Measurements from ENCODE around the gene UBE2H.
A peak's percentile ranks its signal among the peaks of the same experiment; 100 is the strongest.

Gene UBE2H

GRCh38 chr7:129952653-129953560 is at the start of gene UBE2H (continued):
- TF ChIP-seq ZNF138 (tag by site-specific recombination; IDR thresholded peaks at IDR 0.05; ENCODE audit: borderline replicate concordance): no peak
- TF ChIP-seq GLI2 (tag by site-specific recombination; IDR thresholded peaks at IDR 0.05; ENCODE audit: borderline replicate concordance, low read depth): no peak
- TF ChIP-seq KLF9 (tag by site-specific recombination; IDR thresholded peaks at IDR 0.05; ENCODE audit: low read depth): peak; percentile 92
- peak; percentile 71 for TF ChIP-seq ZNF600 (tag by site-specific recombination; IDR thresholded peaks at IDR 0.05)
- TF ChIP-seq ZNF529 (tag by site-specific recombination; IDR thresholded peaks at IDR 0.05; ENCODE audit: insufficient replicate concordance): no peak
- TF ChIP-seq CTCF (tag by site-specific recombination; IDR thresholded peaks at IDR 0.05): no peak
- peak; percentile 100 for TF ChIP-seq ZNF629 (tag by site-specific recombination; IDR thresholded peaks at IDR 0.05)
- TF ChIP-seq KLF10 (tag by site-specific recombination; IDR thresholded peaks at IDR 0.05): peak; percentile 90
- TF ChIP-seq ZNF664 (tag by site-specific recombination; IDR thresholded peaks at IDR 0.05): no peak
- TF ChIP-seq ZNF350 (tag by site-specific recombination; IDR thresholded peaks at IDR 0.05): no peak
- no peak for TF ChIP-seq ZNF341 (tag by site-specific recombination; IDR thresholded peaks at IDR 0.05; ENCODE audit: low read depth)
- no peak for TF ChIP-seq ZNF26 (tag by site-specific recombination; IDR thresholded peaks at IDR 0.05)
- TF ChIP-seq REST (tag by site-specific recombination; IDR thresholded peaks at IDR 0.05): no peak
- TF ChIP-seq ZNF837 (tag by site-specific recombination; IDR thresholded peaks at IDR 0.05): no peak
- peak; percentile 12; the same call in 1 of the 2 replicates for TF ChIP-seq FEZF1 (tag by site-specific recombination; IDR thresholded peaks at IDR 0.05)
- peak; percentile 81 for TF ChIP-seq ZNF335 (tag by site-specific recombination; conservative IDR thresholded peaks at IDR 0.05)
- TF ChIP-seq ZBTB21 (tag by site-specific recombination; IDR thresholded peaks at IDR 0.05): peak; percentile 100
- peak; percentile 48 for TF ChIP-seq ZBTB26 (tag by site-specific recombination; optimal IDR thresholded peaks at IDR 0.05)
- peak; percentile 21; the same call in 1 of the 2 replicates for TF ChIP-seq PRDM4 (tag by site-specific recombination; IDR thresholded peaks at IDR 0.05)
- peak; percentile 98 for TF ChIP-seq KLF16 (tag by site-specific recombination; IDR thresholded peaks at IDR 0.05)
- TF ChIP-seq ZNF24 (tag by site-specific recombination; IDR thresholded peaks at IDR 0.05): peak; percentile 66; the same call in 1 of the 2 replicates
- peak; percentile 53 for TF ChIP-seq PATZ1 (tag by site-specific recombination; IDR thresholded peaks at IDR 0.05)
- peak; percentile 79; the same call in 1 of the 2 replicates for TF ChIP-seq KLF7 (tag by site-specific recombination; IDR thresholded peaks at IDR 0.05; ENCODE audit: borderline replicate concordance)
- TF ChIP-seq ZNF626 (tag by site-specific recombination; IDR thresholded peaks at IDR 0.05): 0 out of 2 replicates have a peak, but pooled peaks have one; percentile 41
- TF ChIP-seq ZNF324 (tag by site-specific recombination; IDR thresholded peaks at IDR 0.05): peak; percentile 92
- no peak for TF ChIP-seq ZNF121 (tag by site-specific recombination; IDR thresholded peaks at IDR 0.05)

All from HEK293 (cell line).